Fibroblast of skin of abdomen (primary cell): ENCODE data around the gene KDELR3.

Experiments used
- DNase-seq: peaks from one replicate; pipeline ENCODE4 v3.0.0-alpha.2; 2013

KDELR3 gene

DNA sequence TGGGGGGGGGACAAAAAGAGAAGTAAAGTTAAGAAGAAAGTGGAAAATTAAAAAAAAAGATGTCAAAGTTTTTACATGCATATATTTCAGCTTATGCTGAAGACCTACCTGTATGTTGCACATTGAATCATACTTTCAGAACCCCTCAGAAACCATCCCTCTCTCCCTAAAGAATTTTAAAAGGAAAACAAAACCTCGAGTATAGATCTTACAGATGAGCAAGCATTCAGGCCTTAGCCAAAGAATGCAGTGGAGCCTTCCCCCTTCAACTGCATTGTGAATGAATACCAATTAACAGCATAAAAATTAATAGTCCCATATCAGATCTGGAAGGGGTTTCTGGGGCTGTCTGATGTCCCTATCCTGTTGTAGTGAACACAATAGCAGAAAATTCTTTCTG is 16.3 kb downstream of the KDELR3 start:
- DNase-seq, result no peak

DNA sequence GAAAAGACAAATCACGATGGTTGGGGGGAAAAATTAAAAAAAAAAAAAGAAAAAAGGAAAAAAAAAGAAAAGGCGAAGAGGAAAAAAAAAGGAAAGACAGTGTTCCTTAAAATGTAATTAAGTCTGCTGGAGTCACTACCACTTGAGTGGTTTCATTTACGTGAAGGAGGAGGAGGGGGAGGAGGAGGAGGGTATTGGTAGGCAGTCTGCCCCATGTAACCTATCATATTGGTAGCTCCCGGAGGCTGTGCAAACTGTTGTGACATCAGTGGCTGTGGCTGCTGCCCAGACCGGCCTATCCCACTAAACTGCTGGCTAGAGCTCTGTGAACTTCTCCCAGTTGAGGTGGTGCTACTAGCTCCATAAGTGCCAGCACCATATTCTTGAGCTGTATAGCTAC is 17.9 kb downstream of the KDELR3 start:
- no peak for DNase-seq

DNA sequence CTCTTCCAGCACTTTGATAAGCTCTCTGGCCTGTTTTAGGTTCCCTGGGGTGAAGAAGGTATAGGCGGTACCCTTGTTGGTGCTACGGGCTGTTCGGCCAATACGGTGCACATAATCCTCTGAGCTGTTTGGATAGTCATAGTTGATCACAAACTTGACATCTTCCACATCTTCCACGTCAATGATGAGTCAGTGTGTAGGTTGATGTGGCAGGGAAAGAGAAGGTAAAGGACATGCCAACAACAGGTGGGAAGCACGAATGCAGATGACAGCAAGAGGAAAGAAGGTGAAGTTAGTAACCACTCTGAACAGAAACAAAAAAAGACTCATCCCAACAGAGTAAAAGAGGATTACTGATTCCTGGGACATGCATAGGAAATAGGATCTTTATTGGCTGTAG is 20.1 kb downstream of the KDELR3 start:
- no peak for DNase-seq

DNA sequence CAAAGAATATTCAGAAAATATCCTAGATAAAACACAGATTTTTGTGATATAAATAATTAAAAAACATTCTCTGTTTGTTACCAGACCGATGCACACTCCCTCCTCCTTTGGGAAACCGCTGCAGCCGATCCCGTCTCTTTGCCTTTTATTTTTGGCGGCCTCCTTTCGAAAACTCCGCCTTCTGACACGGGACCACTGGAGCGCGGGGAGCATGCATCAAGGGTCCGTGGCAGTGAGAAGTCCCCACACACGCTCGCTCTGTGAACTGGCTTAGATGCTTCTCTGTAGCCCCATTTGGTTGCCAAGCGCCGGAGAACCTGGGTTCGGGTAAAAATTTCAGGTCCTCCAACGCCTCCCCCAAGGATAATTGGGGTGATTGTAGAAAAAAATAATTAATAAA is 21.2 kb downstream of the KDELR3 start:
- DNase-seq, result no peak

DNA sequence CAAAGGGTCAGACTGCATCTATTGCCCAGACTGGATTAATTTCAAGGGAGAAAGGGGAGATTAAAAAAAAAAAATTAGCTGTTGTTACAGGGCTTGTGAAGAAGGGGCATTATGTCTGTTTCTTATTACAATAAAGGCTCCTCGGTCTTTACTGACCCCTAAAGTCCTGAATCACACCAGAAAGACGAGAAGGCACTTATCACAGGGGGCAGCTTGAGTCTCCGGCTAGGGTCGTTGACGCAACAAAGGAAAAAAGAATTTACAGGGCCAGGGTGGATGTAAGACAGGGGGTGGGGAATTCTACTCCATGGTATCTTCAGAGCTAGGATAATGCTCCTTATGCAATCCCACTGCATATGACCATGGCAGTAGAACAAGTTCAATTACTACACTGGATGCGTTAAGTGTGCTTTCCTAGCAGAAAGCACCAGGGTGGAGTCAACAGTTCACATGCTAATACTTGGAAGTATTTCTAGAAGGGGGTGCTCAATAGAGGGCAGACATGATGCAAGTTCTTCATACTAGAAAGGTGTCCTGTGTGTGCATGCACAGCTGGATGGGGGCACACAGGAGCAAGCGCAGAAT is 21.8 kb downstream of the KDELR3 start:
- no peak for DNase-seq

DNA sequence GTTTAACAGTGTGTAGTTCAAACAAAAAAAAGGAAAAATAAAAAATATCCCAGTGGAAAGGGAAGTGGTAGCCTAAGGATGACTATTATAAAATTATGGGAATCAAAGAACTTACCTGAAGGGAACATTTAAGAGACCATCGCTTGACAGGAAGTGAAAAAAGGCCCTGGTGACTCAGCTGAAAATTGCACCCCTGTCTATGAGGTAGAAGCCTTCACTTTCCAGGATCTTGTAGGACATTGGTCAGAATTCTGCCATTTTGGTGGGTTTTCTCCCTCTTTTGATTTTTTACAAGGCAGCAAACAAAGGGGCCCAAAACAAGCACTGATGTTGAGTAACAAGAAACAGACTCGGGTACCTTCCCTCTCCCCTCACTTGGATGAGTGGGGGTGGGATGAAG is 22.6 kb downstream of the KDELR3 start:
- no peak for DNase-seq

DNA sequence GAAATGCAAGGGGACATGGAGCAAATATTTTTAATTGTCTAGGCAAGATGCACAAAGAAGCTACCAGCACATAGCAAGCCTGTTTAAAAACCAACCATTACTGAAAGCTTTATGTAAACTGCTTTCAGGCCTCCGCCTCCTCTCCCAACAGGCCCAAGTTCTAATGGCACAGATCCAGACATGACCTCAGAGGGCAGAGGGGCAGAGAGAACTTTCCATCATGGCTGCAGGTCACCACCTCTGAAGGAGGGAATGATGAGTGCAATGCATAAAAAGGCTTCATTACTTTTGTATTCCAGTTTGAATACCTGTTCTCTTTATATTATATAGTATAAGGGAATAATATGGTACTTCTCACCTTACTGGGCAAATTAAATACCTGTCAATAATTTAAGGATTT is 23.0 kb downstream of the KDELR3 start:
- no peak for DNase-seq

DNA sequence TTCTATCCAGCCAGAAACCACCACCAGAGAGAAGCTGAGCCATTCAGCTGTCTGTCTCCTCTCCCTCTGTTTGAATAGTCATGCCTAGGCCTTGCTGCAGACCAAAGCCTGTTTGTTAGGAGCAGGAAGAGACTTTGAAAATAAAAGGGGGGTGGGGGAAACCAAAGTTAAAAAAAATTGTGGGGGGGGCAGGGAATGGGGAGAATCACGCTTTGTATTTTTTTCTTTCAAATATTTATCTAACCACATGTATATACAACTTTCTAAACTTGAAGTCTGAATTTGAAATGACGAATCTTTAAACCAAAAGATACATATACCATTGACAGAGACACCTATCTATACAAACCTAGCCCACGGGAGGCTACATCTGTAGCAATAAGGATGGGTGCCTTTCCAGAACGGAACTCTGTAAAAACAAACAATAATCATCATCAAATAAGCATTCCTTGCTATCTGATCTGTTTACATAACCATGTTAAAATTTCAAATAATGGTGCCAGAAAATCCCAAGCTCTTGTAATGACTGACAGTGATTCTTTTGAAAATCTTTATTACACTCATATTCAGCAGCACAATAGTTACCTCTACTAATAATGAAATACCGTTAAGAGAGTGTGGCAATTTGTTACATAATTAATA is 23.9 kb downstream of the KDELR3 start:
- DNase-seq, result no peak

DNA sequence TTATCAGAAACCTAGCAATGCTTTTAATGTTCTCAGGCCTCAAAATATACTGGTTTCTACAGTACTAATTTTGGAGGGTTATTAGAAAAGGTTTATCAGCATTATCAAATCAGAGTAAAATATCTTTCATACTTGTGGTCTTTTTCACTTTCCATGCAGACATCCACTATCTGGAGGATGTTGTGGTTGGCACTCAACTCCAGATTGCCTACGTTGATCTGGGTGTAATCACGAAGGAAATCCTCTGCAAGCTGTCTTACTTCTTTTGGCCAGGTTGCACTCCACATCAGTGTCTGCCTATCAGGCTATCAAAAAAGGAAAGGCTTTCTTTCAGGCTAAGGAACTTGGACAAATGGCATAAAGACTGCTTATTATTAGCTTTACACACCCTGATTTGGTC is 26.6 kb downstream of the KDELR3 start:
- DNase-seq, result peak; percentile 28

DNA sequence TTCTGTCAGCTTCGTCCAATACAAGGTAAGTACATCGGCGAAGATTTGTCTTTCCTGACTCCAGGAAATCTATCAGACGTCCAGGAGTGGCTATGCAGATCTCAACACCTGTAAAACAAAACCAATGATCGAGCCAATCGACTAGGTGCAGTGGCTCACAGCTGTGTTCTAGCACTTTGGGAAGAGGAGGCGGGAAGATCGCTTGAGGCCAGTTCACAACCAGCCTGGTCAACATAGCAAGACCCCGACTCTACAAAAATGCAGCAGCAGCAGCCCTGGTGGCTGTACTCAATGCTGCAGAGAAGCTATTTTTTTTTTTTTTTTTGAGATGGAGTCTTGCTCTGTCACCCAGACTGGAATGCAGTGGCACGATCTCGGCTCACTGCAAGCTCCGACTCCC is 27.0 kb downstream of the KDELR3 start:
- DNase-seq, result no peak

DNA sequence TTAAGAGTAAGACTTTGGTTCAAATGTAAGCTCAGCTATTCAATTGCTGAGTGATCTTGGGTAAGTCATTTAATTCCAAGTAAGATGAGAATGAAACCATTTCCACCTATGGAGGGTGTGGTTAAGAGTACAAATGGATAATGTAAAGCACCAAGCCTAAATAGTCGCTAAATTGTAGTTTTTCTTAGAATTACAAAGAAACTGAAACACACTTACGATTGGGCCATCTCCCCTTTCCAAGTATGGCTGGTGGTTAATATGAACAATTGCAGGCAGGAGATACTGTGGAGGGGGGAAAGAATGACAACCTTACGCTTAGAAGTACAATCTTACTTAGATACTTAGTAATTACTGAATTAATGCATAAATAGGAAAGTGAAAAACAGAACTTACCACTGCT is 30.0 kb downstream of the KDELR3 start:
- DNase-seq, result no peak

DNA sequence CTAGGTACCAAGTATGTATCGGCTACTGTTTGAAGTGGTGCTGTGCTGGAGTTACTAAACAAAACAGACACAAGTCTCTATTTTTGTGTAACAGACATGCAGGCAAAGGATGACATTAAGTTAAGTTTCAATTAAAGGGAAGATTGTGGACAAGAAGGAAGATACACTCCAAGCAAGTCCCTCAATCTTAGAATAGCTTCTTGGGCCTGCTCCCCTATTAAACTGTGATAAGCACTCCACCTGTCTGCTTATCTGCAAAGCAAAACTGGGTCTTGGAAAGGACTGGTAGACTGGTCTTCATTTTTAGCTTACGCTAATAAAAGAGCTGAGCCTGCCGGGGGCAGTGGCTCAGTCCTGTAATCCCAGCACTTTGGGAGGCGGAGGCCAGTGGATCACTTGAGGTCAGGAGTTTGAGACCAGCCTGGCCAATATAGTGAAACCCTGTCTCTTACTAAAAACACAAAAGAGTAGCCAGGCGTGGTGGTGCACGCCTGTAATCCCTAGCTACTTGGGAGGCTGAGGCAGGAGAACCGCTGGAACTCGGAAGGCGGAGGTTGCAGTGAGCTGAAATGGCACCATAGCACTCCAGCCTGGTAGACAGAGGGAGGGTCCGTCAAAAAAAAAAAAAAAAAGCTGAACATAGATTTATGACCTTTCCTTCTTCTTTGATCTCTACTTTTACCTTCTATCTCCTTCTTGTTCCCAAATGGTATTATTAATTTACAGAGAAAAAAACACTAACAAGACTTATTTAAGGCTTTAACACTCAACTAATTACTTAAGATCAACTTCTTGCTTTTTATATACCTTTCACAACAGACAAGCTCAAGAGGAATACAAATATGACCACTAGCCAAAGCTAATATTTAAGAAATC is 34.1 kb downstream of the KDELR3 start:
- DNase-seq, result no peak

DNA sequence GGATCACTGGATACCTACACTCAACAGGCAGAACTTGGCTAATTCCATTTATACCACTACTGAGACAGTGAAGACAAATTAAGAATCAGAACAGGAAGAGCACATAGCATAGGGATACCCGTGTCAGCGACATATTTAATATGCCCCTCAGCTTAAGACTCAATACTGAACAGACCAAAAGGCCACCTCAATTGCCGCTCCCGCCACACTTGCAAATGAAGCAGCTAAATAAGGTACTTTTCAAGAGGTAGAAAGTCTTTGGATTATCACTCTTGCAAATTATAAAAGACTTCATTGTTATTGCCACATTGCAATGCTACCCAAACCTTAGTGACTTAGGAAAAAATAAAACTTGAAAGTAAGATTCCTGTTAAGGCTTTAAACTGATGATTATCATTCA is 35.1 kb downstream of the KDELR3 start:
- DNase-seq, result no peak

DNA sequence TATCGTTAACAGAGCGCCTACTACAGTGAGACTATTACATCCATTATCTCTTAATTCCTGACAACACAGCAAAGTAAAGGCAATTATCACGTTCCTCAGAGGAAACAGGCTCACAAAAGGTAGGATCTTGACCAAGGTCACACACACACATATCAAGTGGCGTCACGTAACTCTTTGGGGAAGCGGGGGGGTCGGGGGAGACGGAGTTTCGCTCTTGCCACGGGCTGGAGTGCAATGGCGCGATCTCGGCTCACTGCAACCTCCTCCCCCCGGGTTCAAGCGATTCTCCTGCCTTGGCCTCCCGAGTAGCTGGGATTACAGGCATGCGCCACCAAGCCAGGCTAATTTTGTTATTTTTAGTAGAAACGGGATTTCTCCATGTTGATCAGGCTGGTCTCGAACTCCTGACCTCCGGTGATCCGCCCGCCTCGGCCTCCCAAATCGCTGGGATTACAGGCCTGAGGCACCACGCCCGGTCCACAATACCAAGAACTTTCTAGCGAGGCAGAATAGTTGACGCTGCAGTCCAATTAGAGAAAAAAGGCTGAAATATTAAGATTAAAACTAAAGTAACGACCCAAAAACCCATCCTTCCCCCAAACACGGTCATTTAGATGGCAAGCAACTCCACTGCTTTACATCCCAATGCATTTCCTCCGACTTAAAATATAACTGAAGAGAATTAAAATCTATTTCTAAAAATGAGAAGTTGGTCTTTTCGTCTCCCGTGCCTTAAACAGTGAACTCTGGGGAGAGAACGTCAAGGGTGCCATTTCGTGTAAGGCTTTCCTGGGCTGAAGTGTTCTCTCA is 37.0 kb downstream of the KDELR3 start:
- DNase-seq, result peak; percentile 36

DNA sequence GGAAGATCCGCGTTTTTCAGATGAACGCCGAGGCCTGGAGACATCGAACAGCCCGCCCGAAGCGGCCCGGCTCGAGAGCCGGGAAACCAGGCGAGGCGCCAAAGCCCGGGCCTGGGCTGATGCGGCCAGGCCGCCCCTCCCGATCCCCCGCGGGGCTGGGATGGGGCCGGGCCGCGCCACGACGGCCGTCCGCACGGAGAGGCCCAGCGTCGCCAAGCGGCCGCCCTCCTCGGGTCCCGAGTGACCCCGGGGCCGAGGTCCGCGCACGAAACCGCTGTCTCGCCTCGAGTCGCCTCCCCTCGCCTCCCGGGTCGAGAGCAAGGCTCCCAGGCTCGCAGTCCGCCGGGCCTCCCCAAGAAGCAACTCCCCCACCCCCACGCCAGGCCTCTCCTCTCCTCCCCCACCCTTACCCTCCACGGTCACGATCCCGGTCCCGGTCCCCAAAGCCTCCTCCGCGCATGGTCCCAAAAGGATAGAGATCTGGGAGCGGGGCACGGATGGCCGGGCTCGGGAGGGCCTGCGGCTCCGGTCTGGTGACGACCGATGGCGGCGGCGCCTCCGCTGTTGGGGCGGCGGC is 37.7 kb downstream of the KDELR3 start:
- peak; percentile 65 for DNase-seq

DNA sequence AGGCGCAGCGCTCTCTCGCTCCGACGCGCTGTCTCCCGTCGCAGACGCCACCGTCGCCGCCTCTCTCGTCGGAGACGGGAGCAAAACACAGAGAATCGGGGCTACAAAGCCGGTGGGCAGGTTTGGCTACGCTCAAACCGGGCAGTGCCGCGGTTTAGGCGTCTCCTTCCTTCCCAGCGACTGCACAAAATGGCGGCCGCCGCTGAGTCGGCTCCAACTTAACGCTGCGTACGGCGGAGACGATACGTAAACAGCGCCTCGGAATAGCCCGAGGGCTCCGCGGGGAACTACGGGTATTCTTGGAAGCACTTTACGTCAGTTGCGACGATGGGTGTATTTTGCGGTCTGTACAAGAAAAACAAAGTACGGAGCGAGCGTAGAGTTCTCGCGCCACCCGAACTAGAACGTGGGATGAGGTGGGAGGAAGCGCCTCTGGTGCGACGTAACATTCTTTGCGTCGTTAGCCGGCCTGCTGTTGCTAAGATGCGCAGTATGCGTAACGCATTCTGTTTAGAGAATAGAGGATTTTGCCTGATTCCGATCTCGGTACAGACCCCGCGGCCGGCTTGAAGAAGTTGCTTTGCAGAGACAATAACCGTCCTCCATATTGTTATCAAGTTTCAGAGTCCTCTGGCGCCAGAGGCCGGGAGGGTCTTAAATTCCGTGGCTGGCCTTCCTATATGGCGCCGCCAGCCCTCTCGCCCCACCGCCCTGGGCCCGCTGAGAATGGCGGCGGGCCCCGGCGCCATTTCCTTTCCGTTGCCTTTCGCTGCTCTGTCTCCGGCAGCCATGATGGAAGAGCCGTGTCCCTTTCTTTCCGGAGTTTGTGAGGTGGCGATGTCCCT is 38.4 kb downstream of the KDELR3 start, which contains the start of gene DDX17:
Gene DDX17 (minus strand): TSS at position 194 of the 845 bp plus-strand sequence.
- DNase-seq, result peak; percentile 94

DNA sequence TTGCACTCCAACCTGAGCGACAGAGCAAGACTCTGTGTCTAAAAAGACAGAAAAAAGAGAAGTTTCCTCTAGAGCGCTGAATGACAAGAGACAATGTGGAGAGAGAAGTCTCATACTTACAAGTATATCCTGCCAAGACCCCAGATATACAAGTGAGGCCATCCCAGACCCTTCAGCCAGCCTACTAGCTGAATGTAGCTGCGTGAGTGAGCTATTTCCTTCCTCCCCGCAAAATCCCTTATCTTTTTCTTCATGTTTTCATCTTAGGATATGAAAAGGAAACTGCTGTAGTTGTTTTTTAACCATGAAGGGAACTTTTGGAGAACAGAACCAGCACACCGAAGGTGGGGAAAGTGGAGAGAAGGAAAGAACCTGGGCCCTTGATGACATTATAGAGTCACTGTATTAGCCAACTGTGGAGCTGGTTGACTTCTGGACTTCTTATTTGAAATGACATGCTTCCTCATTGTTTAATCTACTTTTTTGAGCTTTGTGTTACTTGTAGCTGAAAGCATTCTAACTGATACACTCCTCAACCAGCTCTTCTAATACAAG is 42.6 kb downstream of the KDELR3 start:
- no peak for DNase-seq

DNA sequence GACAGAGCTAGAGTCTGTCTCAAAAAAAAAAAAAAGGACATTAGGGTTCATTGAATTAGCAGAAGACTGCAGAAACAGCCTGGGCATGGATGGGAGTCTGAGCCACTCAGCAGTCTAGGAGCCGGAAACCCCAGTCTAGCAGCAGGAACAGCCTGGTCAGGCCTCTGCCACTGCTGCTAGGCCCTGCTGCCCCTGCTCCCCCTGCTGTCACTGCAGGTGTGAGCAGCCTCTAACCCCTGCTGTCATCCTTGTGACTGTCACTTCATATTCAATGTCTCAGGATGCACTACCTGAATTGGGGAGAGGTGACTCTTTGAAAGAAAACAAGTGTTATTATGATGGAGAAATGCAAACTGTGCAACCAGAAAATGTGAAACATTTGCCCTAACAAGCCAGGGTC is 45.2 kb downstream of the KDELR3 start:
- DNase-seq, result no peak

DNA sequence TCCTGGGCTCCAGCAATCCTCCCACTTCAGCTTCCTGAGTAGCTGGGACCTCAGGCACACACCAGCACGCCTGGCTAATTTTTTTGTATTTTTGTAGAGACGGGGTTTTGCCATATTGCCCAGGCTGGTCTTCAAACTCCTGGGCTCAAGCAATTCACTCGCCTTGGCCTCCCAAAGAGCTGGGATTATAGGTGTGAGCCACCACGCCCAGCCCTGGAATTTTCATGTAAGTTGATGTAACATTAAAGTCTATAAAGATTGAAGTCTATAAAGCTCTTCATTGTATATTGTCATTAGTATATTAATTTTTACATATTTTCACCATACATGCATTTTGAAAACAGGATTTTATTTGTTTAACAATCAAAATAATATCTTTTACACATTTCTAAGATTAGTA is 50.7 kb downstream of the KDELR3 start:
- no peak for DNase-seq

DNA sequence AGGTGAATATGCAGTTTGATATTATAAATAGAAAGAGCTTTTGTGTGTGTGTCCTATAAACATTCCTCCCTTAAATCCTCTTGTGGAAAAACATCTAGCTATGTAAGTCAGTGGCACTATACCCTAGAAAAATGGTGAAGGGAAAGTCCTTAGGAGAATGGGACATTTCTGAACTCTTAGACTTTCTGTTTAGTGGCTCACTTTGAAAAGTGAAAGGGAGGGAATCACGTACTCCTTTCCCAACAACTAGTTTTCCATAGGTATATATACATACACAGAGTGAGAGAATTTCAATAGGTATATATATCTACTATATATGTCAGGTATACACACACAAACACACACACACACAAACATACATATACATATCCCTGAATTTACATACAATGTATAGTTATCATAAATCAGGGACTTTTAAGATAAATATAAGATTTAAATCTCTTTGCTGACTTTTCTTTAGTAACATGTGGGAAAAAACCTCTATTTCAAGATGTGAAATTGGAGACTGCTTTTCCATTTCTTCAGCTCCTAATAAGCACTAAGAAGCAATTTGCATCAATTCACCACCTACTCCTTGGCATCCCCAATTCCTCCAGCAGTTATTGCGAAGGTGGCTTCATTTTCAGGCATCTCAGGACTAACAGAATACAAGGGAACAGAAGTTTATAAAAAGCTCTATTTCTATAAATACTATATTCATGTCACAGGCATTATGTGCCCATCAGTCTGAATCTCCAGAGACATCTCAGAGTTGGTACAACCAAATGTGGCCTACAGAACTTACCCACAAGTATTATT is 51.8 kb downstream of the KDELR3 start:
- DNase-seq, result no peak
